GM19351 (cell line): ENCODE data around the gene INPP5A.

Experiments used
- ATAC-seq: cut with Tn5 transposase; IDR thresholded peaks from one replicate; pipeline ENCODE4 v1.9.1; 2021; ENCODE audit warnings: mild to moderate bottlenecking, moderate library complexity; ENCODE audit not compliant: unreplicated experiment

INPP5A gene

GRCh38 chr10:132712291-132712690 lies 174.7 kb downstream of the INPP5A start:
- ATAC-seq = no peak

- ATAC-seq = no peak
These were observed 175.2 kb downstream of the INPP5A start for GRCh38 chr10:132712743-132713142.

- ATAC-seq = no peak
These were observed 176.0 kb downstream of the INPP5A start for GRCh38 chr10:132713421-132714095.

GRCh38 chr10:132714096-132714985 lies 176.8 kb downstream of the INPP5A start:
- no peak for ATAC-seq

GRCh38 chr10:132714986-132715775 lies 177.6 kb downstream of the INPP5A start:
- no peak for ATAC-seq

GRCh38 chr10:132715776-132716680 lies 178.4 kb downstream of the INPP5A start:
- no peak for ATAC-seq

GRCh38 chr10:132716691-132717490 lies 179.3 kb downstream of the INPP5A start:
- no peak for ATAC-seq

GRCh38 chr10:132721725-132722124 lies 184.1 kb downstream of the INPP5A start:
- no peak for ATAC-seq

- ATAC-seq = no peak
These were observed 185.1 kb downstream of the INPP5A start for GRCh38 chr10:132722394-132723329.

GRCh38 chr10:132723330-132723970 lies 185.9 kb downstream of the INPP5A start:
- ATAC-seq = no peak

- ATAC-seq = no peak
These were observed 186.9 kb downstream of the INPP5A start for GRCh38 chr10:132724446-132724845.

- no peak for ATAC-seq
These were observed 187.6 kb downstream of the INPP5A start for GRCh38 chr10:132725202-132725601.

GRCh38 chr10:132726194-132726593 lies 188.6 kb downstream of the INPP5A start:
- ATAC-seq = no peak

GRCh38 chr10:132726951-132727350 lies 189.4 kb downstream of the INPP5A start:
- ATAC-seq = no peak

- ATAC-seq = no peak
These were observed 189.8 kb downstream of the INPP5A start for GRCh38 chr10:132727411-132727810.

GRCh38 chr10:132728321-132728720 lies 190.7 kb downstream of the INPP5A start:
- ATAC-seq = no peak

- ATAC-seq = no peak
These were observed 191.2 kb downstream of the INPP5A start for GRCh38 chr10:132728741-132729140.
